Measurements from ENCODE around the gene RGL3. TPM values are rescaled to one million over a fixed set of nuclear protein-coding genes. Genes with fewer than 3 reads are reported as not detected.

Gene RGL3
- total and polyA plus RNA-seq, 10 of the 15 experiments (the other 5 are each of a cell fraction or from before 2014, with no cell fraction given), result not detected

DNA sequence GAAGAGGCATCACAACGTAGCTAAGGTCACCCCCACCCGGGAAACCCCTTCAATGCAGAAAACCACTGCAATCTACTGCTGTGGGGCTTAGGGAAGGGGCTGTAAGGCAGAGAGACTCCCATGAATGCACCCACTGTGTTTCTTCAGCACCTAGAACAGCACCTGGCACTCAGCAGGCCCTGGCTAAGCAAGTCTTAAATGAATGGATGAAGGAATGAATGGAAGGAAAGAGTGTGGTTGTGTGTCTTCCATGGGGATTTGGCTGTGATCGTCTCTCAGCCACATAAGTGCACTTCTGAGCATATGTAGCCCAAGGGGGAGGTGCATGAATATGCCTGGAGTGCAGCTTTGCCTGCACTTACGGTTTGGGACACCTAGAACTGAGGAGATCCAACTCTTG, 69.9 kb downstream of the RGL3 start:
- POLR2A ChIA-PET, result interaction anchor here (0.6 kb wide), 1 partner anchor 8 kb away, joined by 3 read pairs; no protein-coding TSS in a partner anchor

More for the DNA sequence above, 69.9 kb downstream of the RGL3 start:
- Histone ChIP-seq H3K27ac (ENCODE audit: control insufficient read depth, insufficient read depth) (no peak overlapping the region), H3K4me3 (no peak overlapping the region), H2AFZ (ENCODE audit: control insufficient read depth, low read depth, low read length) (no peak overlapping the region), H3K79me2 (ENCODE audit: control insufficient read depth, insufficient read depth, low read length) (peaks cover 10% of the 10 kb centered on the region), H3K9ac (ENCODE audit: control insufficient read depth, insufficient read depth, low read length) (no peak overlapping the region), H4K20me1 (ENCODE audit: control insufficient read depth, insufficient read depth) (no peaks in the 10 kb centered on the region), H3K36me3 (ENCODE audit: control insufficient read depth in 2 of 2, insufficient read depth in 2 of 2, low read length in 1 of 2) (no peaks in the 10 kb centered on the region), H3K4me1 (ENCODE audit: control insufficient read depth, insufficient read depth, low read length) (peaks cover 11% of the 10 kb centered on the region), H3K9me3 (replicated peaks; ENCODE audit: control insufficient read depth, insufficient read depth, low read length) (peaks cover 5% of the 10 kb centered on the region; the same call in 2 of the 3 replicates), H3K4me2 (ENCODE audit: control insufficient read depth, insufficient read depth) (no peak overlapping the region), H3K27me3 (replicated peaks in 1 of 2; ENCODE audit: control insufficient read depth in 2 of 2, insufficient read depth in 2 of 2, low read length in 1 of 2) (no peaks in the 10 kb centered on the region)
- WGBS (ENCODE audit: insufficient coverage, insufficient replicate concordance, low lambda C conversion rate, missing lambda C conversion rate), result 70% methylated on average over 4 of the region's 4 CpGs
- CTCF ChIA-PET, result no interaction called here
- RAD21 ChIA-PET (ENCODE audit: unreplicated experiment), result no interaction called here
- no peak for TF ChIP-seq ESRRA (IDR thresholded peaks at IDR 0.05; ENCODE audit: low read length)
- TF ChIP-seq POLR2AphosphoS2 (IDR thresholded peaks at IDR 0.05; ENCODE audit: low read depth, low read length), result no peak
- TF ChIP-seq, protein P1, sequence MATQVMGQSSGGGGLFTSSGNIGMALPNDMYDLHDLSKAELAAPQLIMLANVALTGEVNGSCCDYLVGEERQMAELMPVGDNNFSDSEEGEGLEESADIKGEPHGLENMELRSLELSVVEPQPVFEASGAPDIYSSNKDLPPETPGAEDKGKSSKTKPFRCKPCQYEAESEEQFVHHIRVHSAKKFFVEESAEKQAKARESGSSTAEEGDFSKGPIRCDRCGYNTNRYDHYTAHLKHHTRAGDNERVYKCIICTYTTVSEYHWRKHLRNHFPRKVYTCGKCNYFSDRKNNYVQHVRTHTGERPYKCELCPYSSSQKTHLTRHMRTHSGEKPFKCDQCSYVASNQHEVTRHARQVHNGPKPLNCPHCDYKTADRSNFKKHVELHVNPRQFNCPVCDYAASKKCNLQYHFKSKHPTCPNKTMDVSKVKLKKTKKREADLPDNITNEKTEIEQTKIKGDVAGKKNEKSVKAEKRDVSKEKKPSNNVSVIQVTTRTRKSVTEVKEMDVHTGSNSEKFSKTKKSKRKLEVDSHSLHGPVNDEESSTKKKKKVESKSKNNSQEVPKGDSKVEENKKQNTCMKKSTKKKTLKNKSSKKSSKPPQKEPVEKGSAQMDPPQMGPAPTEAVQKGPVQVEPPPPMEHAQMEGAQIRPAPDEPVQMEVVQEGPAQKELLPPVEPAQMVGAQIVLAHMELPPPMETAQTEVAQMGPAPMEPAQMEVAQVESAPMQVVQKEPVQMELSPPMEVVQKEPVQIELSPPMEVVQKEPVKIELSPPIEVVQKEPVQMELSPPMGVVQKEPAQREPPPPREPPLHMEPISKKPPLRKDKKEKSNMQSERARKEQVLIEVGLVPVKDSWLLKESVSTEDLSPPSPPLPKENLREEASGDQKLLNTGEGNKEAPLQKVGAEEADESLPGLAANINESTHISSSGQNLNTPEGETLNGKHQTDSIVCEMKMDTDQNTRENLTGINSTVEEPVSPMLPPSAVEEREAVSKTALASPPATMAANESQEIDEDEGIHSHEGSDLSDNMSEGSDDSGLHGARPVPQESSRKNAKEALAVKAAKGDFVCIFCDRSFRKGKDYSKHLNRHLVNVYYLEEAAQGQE (IDR thresholded peaks at IDR 0.05; ENCODE audit: low read depth, low read length), result peak; percentile 48; the same call in 1 of the 2 replicates
- TF ChIP-seq RAD51 (IDR thresholded peaks at IDR 0.05), result no peak
- in situ Hi-C loops (cut with MboI) (no loop called here), intact Hi-C loops (cut with micrococcal nuclease; ENCODE audit: unreplicated experiment) (no loop called here)
- no TSS peak for BruUV-seq (replicated peaks)
- DNase-seq (ENCODE audit: low read depth, low spot score), result no peak
- no peak for FAIRE-seq
- no peak for ATAC-seq
- SMC1A ChIA-PET (ENCODE audit: uncharacterized antibody, unreplicated experiment), result no interaction called here

Data from GM12878 (cell line).